Ectodermal cell (in vitro differentiated cells): ENCODE measurements around the gene MUTYH. TPM values are rescaled to one million over a fixed set of nuclear protein-coding genes. Genes with fewer than 3 reads are reported as not detected.
"Not testable (repeated sequence)": the region's sequence is repeated elsewhere in the genome, so short reads cannot be mapped to it uniquely, and the experiment has no call there.

Experiments used
- H3K27ac ChIP-seq: 2 replicates; pipeline ENCODE4 v1.7.0; 2013; ENCODE audit warnings: mild to moderate bottlenecking, low read depth, low read length; ENCODE audit not compliant: insufficient read depth, poor library complexity, severe bottlenecking
- H3K27me3 ChIP-seq: 2 replicates; pipeline ENCODE4 v1.7.0; 2013; ENCODE audit warnings: mild to moderate bottlenecking, low read length; ENCODE audit not compliant: insufficient read depth, control insufficient read depth, poor library complexity, severe bottlenecking
- H3K36me3 ChIP-seq: one replicate; pipeline ENCODE4 v1.7.0; 2013; ENCODE audit warnings: low read length; ENCODE audit not compliant: control insufficient read depth, insufficient read depth
- H3K4me1 ChIP-seq: one replicate; pipeline ENCODE4 v1.7.0; 2013; ENCODE audit warnings: low read length; ENCODE audit not compliant: control insufficient read depth, insufficient read depth
- H3K4me3 ChIP-seq: 2 replicates; pipeline ENCODE4 v1.7.0; 2013; ENCODE audit warnings: low read depth, low read length, control low read depth; ENCODE audit not compliant: insufficient read depth
- H3K9me3 ChIP-seq: 2 replicates; pipeline ENCODE4 v1.7.0; 2013; ENCODE audit warnings: mild to moderate bottlenecking, low read length, moderate library complexity; ENCODE audit not compliant: control insufficient read depth
- WGBS, 2 experiments: methylation state at CpG; one replicate each; pipeline ENCODE4 v1.1.7; 2013; ENCODE audit warnings: missing lambda C conversion rate in 2 of 2; 5-methylcytosine and 5-hydroxymethylcytosine counted together
- polyA plus RNA-seq, 4 experiments: library from polyadenylated mRNA; stranded (reverse); fragments of 50-300 nt; gene quantifications; one replicate each; pipeline ENCODE4 v1.2.3, GENCODE V29; 2013

Gene MUTYH
- 58.6 TPM for polyA plus RNA-seq (2013, experiment 1 of 4)
- 48.3 TPM for polyA plus RNA-seq (2013, experiment 2 of 4)
- polyA plus RNA-seq (2013, experiment 3 of 4), result 51.6 TPM
- 52.8 TPM for polyA plus RNA-seq (2013, experiment 4 of 4)

GRCh38 chr1:45339789-45340558, at the start of gene MUTYH, which contains the start of gene TOE1:
Gene MUTYH, minus strand, starts transcription at chr1:45340440. Its CDS starts 5,935 bp downstream, at chr1:45334505.
Gene TOE1, plus strand, starts transcription at chr1:45340170. Its CDS starts 83 bp downstream, at chr1:45340253.
- WGBS, 2 experiments, result 0% methylated on average over 69 of the region's 70 CpGs
- Histone ChIP-seq H3K27ac (peak within 1 kb of the TSS; percentile 96), H3K4me3 (peak within 1 kb of the TSS; percentile 77), H3K4me1 (peaks cover 9% of the 10 kb centered on the region), H3K9me3 (no peaks in the 10 kb centered on the region), H3K27me3 (no peaks in the 10 kb centered on the region), H3K36me3 (peaks cover 27% of the 10 kb centered on the region)

GRCh38 chr1:45386219-45386618, 46.0 kb upstream of the MUTYH start:
- Histone ChIP-seq H3K4me1 (no peaks in the 10 kb centered on the region), H3K27me3 (no peaks in the 10 kb centered on the region), H3K4me3 (no peak overlapping the region), H3K9me3 (no peaks in the 10 kb centered on the region), H3K27ac (no peak overlapping the region), H3K36me3 (no peaks in the 10 kb centered on the region)
- 93 to 98% methylated on average over 3 of the region's 3 CpGs for WGBS, 2 experiments

- H3K4me1 ChIP-seq, result no peaks in the 10 kb centered on the region
- no peak overlapping the region for H3K4me3 ChIP-seq
- 93 to 96% methylated on average over 3 of the region's 3 CpGs for WGBS, 2 experiments
- no peaks in the 10 kb centered on the region for H3K9me3 ChIP-seq
- H3K27me3 ChIP-seq, result no peaks in the 10 kb centered on the region
- no peak overlapping the region for H3K27ac ChIP-seq
- H3K36me3 ChIP-seq, result no peaks in the 10 kb centered on the region
These were observed 45.1 kb upstream of the MUTYH start for GRCh38 chr1:45385302-45385701.

- not testable (repeated sequence) for H3K36me3 ChIP-seq, H3K27ac ChIP-seq, H3K4me1 ChIP-seq, H3K9me3 ChIP-seq, H3K4me3 ChIP-seq, H3K27me3 ChIP-seq
- 95 to 97% methylated on average over 1 to 2 of the region's 4 CpGs for WGBS, 2 experiments
These were observed 44.0 kb upstream of the MUTYH start for GRCh38 chr1:45384213-45384612.

- H3K27ac ChIP-seq, result no peak overlapping the region
- 94 to 97% methylated on average over 1 of the region's 1 CpG for WGBS, 2 experiments
- H3K36me3 ChIP-seq, result no peaks in the 10 kb centered on the region
- no peaks in the 10 kb centered on the region for H3K9me3 ChIP-seq
- H3K4me1 ChIP-seq, result no peaks in the 10 kb centered on the region
- H3K27me3 ChIP-seq, result no peaks in the 10 kb centered on the region
- no peak overlapping the region for H3K4me3 ChIP-seq
These were observed 43.0 kb upstream of the MUTYH start for GRCh38 chr1:45383191-45383590.

- Histone ChIP-seq H3K27me3 (no peaks in the 10 kb centered on the region), H3K9me3 (no peaks in the 10 kb centered on the region), H3K4me3 (no peak overlapping the region), H3K36me3 (no peaks in the 10 kb centered on the region), H3K4me1 (no peaks in the 10 kb centered on the region), H3K27ac (no peak overlapping the region)
- 96 to 100% methylated on average over 2 of the region's 2 CpGs for WGBS, 2 experiments
These were observed 41.0 kb upstream of the MUTYH start for GRCh38 chr1:45381243-45381642.

- H3K27me3 ChIP-seq, result no peaks in the 10 kb centered on the region
- 100% methylated on average over 1 of the region's 1 CpG for WGBS, 2 experiments
- no peaks in the 10 kb centered on the region for H3K9me3 ChIP-seq
- H3K4me3 ChIP-seq, result no peak overlapping the region
- H3K36me3 ChIP-seq, result no peaks in the 10 kb centered on the region
- no peak overlapping the region for H3K27ac ChIP-seq
- H3K4me1 ChIP-seq, result no peaks in the 10 kb centered on the region
These were observed 40.5 kb upstream of the MUTYH start for GRCh38 chr1:45380730-45381129.

GRCh38 chr1:45380125-45380524, 39.9 kb upstream of the MUTYH start:
- Histone ChIP-seq H3K9me3 (no peaks in the 10 kb centered on the region), H3K4me1 (no peaks in the 10 kb centered on the region), H3K27me3 (no peaks in the 10 kb centered on the region), H3K4me3 (no peak overlapping the region), H3K36me3 (no peaks in the 10 kb centered on the region), H3K27ac (no peak overlapping the region)
- WGBS, 2 experiments, result 89 to 93% methylated on average over 4 of the region's 4 CpGs

- no peak overlapping the region for H3K4me3 ChIP-seq
- no peaks in the 10 kb centered on the region for H3K9me3 ChIP-seq
- no peaks in the 10 kb centered on the region for H3K27me3 ChIP-seq
- H3K36me3 ChIP-seq, result no peaks in the 10 kb centered on the region
- WGBS, 2 experiments, result 94 to 97% methylated on average over 5 of the region's 6 CpGs
- no peak overlapping the region for H3K27ac ChIP-seq
- no peaks in the 10 kb centered on the region for H3K4me1 ChIP-seq
These were observed 39.3 kb upstream of the MUTYH start for GRCh38 chr1:45379524-45379923.

- Histone ChIP-seq H3K27ac (no peak overlapping the region), H3K27me3 (no peaks in the 10 kb centered on the region), H3K9me3 (no peaks in the 10 kb centered on the region), H3K36me3 (no peaks in the 10 kb centered on the region), H3K4me1 (no peaks in the 10 kb centered on the region), H3K4me3 (no peak overlapping the region)
These were observed 37.9 kb upstream of the MUTYH start for GRCh38 chr1:45378184-45378583.
